CD4-positive, alpha-beta T cell treated with Interleukin-21 for 1 hour (primary cell): ENCODE data around the gene GPATCH8.
A peak's percentile ranks its signal among the peaks of the same experiment; 100 is the strongest.

Experiments used
- DNase-seq: peaks from one replicate; pipeline ENCODE4 v3.0.0-alpha.2; 2020

Gene GPATCH8

DNA sequence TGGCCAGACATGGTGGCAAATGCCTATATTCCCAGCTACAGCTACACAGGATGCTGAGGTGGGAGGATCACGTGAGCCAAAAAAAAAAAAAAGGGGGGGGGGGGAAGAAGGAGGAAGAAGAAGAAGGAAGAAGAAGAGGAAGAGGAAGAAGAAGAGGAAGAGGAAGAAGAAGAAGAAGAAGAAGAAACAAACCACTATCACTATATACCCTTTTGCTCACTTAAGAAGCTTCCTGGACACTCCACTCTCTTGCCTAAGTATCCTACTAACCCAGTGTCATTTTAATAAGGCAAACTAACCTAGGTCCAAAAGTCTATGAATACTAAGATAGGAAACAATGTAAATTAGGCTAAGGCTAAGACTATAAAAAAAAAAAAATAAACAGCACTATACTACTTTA lies 54.8 kb downstream of the GPATCH8 start:
- DNase-seq: no peak

DNA sequence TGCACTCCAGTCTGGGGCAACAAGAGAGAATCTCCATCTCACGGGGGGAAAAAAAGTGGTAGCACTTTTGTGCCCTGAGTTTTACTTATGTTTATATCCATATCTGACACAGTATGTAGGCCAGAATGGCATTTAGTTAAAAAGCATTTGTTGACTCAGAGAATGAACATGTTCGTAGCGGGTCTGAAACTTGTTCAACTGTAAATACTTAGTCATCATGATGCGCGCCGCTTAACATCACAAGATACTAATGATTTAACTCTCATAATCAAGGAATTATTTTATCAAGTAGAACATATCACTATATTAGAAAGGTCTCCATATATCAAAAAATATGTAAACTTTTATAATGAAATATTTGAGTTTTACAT lies 58.5 kb downstream of the GPATCH8 start:
- DNase-seq: no peak

DNA sequence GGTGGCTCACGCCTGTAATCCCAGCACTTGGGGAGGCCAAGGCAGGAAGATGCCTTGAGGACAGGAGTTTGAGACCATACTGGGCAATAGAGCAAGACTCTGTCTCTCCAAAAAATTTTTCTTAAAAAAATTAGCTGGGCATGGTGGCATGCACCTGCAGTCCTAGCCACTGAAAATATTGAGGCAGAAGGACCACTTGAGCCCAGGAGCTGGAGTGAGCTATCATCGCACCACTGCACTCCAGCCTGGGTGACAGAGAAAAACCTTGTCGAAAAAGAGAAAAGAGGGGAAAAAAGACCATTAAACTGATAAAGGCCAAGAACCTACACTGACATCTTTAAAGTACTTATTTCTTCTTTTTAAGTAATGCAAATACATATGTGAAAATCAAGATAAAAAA lies 60.4 kb downstream of the GPATCH8 start:
- no peak for DNase-seq

DNA sequence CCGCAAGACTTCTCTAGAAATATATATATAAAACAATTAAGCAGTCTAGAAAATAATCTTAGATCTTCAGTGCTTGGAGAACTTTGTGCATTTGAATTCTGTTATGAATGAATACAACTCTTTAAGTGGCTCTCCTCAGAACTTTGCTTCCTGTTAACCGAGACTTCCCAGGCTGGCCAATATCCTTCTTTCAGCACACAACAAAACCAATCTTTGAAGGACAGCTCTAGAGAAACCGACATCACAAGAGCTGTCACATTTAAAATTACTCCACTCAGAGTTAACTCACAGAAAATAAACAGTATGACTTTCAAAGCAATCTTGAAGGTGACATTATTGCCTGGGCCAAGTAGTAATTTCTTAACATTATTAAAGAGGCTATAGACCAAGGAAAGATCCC lies 64.0 kb downstream of the GPATCH8 start:
- DNase-seq: no peak

DNA sequence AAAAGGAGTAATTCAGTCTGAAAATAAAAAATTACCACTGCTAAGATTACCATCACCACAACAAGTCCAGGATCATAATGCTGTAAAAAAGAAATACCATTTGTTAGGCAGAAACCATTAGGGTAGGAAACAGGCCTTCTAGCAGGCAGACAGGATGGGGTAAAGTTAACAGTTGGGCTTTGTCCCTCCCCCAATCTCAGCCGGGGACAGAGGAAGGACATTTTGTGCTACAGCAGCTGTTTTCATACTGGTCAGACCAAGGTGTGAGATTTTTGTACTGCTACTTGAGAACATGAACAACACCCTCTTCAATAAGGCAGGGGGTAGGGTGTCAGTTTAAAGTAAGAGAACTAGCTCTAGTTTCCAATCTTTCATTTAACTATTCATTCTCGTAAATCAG lies 64.6 kb downstream of the GPATCH8 start:
- peak; percentile 27 for DNase-seq

DNA sequence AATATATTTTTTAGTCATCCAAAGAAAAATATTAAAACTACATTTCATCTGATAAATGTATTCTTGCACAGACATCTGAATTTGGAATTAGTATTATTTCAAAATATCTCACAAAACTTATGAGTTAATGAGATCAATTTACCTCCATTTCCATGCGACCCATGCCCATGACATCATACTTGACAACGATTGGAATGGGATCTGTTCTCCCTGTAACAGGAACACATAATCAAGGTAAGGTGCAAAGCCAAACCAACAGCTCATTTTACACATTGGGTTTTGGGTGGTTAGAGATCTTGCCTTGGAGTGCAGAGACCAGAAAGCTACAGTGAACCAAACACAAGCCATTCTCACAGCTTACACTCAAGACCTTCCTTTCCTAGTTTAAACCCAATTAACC lies 66.9 kb downstream of the GPATCH8 start:
- DNase-seq: no peak

DNA sequence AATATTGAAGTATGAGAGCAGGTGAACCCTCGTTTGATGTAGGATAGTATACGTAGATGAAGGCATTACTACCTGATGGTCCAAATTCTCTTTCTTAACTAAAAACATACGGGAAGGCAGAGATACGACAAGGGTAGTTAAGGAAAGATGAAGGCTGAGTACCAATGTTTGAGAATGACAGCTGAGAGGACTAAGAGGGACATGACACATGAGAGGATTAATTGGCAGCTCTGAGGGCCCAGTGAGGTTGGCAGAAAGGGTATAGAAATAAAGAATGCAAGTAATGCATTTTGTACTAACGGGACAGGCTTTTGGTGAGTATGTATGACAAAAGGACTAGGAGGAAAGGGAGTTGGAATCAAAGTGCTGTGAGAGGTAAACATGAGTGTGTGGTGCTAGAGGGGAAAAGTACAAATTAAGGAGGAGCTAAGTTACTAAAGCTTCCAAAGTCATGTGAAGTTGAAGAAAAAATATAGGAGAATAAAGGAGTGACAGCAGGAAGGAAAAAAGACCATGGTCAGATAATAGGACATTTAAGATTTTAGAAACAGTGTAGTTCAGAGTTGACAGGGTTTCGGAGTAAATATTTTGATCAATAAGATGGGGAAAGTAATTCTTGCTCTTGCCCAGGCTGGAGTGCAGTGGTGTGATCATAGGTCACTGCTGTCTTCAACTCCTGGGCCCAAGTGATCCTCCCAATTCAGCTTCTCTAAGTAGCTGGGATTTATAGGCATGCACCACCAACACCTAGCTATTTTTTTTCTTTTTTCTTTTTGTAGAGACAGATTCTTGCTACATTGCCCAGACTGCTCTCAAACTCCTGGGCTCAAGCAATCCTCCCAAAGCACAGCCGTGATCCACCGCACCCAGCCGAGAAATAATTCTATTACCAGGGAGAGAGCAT lies 70.7 kb downstream of the GPATCH8 start:
- no peak for DNase-seq

DNA sequence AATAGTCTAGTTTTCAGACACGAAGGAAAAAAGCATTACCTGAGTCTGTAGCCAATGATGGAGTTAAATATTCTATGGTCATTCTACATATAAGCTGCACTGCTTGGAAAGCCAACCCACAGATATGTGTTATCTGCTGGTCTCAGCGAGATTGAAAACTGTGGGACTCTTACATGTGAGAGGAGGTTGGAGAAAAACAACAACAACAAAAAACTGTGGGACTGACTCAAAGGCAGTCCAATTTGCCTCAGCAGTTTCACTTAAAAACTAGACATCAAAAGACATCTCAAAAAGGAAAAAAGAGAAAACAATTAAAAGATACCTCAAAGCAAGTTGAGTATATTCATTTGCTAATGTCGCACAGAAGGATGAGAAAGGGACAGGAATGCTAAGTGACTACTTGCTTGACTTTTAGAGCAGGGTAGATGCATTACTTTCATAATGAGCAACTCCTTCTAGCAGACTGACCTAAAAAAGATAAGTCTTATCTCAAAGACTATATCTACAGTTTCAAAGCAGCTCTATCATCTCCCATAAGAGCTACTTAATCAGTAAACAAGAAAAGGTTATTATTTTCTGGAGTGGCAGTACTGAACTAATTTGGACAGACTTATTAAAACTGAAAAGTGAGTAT lies 78.3 kb downstream of the GPATCH8 start:
- DNase-seq: no peak

DNA sequence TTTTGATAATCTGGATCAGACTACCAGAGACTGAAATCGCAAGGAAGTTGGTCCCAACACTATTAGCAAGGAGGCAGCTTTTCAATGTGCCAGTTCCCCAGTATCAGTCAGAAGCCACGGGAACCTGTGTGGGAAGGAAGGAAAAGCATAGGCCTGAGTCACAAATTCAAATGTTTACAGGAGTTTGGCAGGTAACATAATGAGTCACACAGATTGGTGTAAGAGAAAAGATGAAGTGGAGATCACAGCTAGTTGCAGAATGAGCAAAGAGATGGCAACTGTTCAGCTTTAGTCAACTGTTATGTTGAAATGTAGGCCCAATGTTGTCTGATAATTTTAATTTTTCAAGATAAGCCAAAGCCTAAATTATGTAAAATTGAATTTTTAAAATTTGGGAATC lies 85.7 kb downstream of the GPATCH8 start:
- DNase-seq: no peak

DNA sequence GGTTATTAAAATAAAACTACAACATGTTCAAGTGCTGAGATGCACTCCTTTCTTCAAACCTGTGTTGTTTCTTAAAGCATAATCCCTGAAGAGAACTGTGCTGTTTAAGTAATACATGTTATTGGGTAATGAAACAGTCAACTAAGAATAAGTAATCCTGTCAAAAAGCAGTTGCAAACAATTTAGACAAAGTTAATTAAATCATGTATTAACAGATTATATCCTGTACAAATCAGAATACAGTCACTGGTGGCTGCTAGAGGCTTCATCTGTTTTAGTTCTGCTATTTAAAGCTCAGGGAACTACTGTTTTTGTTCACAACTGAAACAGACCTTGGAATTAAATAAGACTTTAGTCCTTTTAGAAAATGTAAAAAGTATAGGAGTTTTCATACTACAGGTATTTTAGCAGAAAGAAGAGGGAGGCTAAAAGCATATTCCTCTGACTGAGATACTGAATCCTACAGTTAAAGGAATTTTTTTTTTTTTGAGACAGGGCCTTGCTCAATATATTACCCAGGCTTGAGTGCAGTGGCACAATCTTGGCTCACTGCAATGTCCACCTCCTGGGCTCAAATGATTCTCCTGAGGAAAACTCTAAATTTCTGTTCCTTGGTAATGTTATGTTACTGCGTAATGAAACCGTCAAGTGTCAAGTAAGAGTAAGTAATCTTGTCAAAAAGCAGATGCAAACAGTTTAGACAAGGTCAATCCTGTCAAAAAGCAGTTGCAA lies 86.5 kb downstream of the GPATCH8 start:
- no peak for DNase-seq

DNA sequence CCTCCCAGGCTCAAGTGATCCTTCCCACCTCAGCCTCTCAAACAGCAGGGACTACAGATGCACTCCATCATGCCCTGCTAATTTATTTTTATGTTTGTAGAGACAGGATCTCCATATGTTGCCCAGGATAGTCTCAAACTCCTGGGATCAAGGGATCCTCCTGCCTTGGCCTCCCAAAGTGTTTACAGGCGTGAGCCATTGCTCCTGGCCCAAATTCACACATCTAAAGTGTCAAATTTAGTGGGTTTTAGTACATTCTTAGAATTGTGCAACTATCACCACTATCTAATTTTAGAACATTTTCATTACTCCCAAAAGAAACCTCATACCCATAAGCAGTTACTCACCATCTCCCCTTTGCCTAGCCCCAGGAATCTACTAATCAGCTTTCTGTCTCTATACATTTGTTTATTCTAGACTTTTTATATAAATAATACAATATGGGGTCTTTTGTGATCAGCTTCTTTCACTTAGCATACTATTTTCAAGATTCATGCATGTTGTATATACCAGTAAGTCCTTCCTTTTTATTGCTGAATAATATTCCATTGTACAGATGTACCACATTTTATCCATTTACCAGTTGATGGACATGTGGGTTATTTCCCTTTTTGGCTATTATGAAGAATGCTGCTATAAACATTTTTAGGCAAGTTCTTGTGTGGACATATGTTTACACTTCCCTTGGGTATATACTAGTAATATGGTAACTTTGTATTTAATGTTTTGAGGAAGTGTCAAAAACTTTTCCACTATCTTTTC lies 88.6 kb downstream of the GPATCH8 start:
- no peak for DNase-seq

DNA sequence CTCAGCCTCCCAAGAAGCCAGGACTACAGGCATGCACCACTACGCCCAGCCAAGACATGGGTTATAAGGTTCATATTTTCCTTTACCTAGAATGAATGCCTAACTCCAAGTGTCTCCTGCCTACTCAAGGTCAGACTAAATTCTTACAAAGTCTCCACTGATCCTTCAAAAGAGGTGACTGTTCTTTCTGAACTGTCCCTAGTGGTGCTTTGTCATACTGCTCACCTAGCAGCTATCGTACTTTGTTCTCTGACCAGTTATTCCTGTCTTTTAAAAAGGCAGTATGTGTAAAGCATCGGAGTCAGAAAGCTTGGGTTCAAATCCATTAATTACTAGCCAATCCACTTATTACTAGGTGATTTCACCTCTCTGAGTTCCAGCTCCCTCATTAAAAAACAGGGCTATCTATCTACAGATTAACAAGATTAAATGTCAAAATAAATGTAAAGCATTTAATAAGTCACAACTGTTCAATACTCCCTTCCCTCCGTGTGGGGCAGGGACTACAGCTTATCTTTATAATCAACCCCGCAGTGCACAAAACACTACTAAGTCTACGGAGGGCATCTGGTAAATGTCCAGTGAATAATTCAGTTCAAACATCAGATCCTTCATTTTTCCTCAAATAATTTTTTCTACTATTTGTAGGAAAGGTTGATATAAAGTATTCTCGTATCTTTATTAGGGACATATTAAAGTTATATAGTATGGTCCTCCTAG lies 93.7 kb downstream of the GPATCH8 start:
- no peak for DNase-seq

DNA sequence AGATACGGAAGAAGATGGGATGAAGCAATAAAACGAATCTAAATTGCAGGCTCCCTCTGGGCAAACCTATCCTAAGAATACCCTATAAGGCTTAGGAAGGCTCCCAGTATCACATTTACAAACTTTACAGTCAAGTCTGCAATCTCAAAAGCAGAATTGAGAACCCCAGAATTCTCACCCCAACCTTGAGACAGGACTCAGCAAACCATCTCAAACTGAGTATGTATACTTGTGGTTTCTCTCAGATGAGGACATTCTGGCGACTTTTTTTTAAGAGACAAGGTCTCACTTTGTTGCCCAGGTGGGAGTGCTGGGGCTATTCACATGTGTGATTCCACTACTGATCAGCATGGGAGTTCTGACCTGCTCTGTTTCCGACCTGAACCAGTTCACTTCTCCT lies 94.4 kb downstream of the GPATCH8 start:
- no peak for DNase-seq

DNA sequence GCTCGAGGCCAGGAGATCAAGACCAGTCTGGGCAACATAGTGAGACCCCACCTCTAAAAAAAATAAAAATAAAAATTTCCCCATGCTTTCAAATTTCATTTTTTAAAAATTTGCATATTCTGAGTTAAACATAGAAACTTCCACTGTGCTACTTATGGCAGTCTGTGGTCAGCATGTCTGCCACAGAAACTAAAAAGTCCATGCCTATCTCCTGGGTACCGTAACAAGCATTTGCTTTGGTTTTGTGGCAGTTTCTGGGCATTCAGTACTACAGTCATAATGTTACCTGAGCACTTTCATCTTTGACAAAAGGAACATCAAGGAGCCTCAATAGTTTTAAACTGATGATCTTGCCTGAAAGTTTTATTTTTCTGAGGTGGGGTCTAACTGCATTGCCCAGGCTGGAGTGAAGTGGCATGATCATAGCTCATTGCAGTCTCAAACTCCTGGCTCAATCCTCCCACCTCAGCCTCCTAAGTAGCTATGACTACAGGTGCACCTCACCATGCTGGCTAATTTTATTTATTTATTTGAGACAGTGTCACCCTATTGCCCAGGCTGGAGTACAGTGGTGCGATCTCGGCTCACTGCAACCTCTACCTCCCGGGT lies 100.5 kb downstream of the GPATCH8 start:
- DNase-seq: no peak

DNA sequence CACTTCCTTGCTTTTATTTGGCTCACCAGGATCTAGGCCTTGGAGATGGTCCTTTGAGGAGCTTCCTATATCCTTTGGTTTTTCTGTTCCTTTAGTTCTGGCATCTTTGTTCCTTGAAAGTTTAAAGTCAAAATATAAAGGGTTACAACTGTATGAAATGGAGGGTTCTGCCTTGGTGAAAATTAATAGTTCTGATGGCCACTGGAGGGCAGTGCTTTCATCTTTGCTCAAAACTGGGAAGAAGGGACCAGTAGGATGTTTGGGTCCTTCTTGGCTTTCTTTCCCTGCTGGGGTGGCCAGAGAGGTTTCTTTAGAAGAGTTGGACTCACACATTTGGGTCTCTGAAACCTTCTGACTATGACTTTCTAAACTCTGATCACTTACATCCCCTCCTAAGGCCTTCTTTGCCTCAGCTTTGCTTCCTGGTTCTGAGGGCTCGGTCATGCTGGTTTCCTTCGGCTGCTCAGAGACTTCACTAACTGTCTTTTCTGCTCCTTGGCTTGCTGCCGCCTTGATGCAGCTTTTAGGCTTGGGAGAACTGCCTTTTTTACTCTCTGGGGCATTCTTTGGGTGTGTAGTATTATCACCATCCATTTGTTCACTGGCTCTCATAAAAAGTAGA lies 102.9 kb downstream of the GPATCH8 start:
- no peak for DNase-seq

DNA sequence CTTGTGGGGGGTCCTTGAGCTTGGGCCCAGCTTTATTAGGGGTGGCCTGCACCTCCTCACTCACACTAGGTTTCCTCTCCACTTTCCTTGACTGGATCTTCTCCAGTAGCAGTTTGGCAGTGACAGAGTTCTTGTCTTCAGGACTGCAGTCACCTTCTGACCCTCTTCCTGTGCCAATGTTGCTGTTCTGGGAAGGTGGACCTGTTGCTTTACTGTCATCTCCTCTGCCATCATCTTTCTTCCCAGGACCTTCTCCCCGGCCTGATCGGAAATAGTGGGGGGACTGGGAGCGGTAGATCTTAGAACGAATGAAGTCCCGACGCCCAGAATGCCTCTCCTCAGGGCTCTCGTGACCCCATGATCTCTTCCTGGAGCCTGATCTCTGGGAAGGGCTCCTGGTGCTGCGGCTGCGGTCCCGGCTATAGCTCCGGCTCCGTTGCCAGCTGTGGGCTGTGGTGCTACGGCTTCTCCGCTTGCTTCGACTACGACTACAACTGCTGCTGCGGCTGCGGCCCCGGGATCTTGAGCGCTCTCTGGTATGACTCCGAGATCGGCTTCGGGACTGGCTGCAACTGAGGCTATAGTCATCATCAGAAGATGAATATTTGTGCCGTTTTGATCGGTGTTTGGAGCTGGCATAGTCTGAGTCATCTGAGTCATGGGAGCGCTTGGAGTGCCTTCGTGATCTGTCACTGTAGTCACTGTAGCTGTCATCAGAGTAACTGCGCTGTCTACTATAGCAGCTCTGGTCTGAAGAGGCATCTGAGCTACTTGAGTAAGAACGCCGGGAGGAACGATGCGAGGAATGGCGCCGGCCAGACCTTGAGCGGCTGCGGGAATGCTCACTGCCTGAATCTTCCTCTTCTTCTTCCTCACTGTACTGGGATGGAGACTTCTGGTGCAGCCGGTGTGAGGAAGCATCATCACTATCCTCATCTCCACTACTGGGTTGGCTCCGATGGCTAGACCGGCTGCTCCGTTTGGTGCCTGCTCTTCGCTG lies 104.2 kb downstream of the GPATCH8 start:
- DNase-seq: no peak

DNA sequence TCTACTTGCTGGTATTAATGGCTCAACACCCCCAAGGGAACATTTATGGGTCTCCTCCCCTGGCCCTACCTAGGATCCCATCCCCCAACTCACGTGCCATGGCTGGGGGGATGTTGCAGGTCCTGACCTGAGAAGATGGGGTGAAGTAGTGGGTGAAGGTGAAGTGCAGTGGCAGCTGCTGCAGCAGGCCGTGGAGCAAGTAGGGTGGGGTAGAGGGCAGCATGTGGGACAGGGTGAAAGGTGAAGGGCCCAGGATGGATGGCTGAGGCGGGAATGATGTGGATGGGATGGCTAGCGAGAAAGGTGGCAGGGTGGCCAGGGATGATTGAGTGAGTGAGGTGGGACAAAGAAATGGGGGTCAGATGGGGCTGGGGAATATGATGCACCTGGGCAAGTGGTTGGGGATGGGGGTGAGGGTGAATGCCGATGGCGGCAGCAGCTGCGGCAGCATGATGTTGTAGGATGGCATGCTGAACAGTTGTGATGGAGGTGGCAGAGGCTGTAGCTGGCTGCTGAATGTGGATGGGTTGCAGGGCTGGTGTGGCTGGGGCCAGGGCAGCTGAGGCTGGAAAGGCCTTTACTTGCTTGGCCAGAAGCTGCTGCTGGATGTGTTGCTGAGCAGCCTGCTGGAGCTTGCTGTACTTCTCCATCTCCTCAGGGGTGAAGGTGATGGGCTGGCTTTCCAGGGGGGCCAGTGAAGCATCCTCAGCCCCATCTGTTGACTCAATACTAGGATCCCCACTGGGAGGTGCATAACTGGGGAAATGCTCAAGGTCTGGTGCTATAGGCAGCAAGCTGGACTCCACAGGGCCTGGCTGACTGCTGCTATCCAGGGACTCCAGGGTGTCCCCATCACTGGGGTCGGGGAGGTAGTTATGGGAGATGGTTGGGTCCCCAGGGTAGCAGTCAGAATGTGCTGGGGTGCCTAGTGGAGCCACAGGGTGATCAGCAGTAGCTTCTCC lies 105.4 kb downstream of the GPATCH8 start:
- no peak for DNase-seq

DNA sequence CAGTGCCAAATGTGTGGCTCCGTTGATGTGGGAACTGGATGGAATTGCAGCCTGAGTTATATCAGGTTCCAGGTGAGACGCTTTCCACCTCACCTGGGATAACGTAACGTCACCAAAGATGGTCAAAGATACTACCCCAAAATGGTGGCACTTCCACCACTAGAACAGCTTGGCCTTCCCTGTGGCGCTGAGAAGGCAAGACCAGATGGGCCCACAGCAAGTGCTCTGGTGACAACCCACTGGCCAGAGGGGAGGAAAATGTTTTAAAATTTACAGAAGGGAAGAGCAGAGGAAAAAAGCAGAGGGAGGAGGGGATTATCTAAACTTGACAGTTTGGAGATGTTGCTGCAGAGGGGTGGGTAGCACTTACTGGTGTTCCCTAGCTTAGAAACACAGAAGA lies 106.3 kb downstream of the GPATCH8 start:
- DNase-seq: no peak

DNA sequence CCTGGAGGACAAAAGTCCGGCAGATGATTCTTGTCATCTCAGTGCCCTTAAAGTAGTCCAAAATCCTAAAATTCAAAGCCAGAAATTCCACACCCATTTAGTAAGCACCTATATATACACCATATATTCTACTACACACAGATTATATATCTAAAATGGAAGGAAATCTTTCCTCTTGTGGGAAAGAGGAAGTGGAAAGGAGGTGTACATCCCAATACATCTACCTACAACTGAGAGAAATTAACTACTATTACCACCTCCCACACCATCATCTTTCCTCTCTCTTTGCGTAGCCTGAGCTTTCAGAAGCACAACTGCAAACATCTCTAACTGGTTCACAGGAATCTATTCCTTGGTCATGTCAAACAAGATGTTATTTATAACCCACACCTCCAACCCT lies 108.4 kb downstream of the GPATCH8 start:
- no peak for DNase-seq
